Skeletal muscle tissue (tissue), 4 donors: ENCODE results near the gene SMIM24. TPM values are rescaled to one million over a fixed set of nuclear protein-coding genes. Genes with fewer than 3 reads are reported as not detected.

Experiments used
- H3K27ac ChIP-seq: one replicate; pipeline ENCODE4 v1.7.0; 2013; ENCODE audit warnings: mild to moderate bottlenecking, low read depth, low read length, inconsistent platforms
- H3K27me3 ChIP-seq, 3 donors: one replicate each; pipeline ENCODE4 v1.7.0; 2013; ENCODE audit warnings: low read length in 3 of 3; ENCODE audit not compliant: control insufficient read depth in 3 of 3, insufficient read depth in 3 of 3
- H3K36me3 ChIP-seq, 3 donors: one replicate each; pipeline ENCODE4 v1.7.0; 2013; ENCODE audit warnings: low read length in 3 of 3; ENCODE audit not compliant: control insufficient read depth in 3 of 3, insufficient read depth in 3 of 3
- H3K4me1 ChIP-seq, 3 donors: one replicate each; pipeline ENCODE4 v1.7.0; 2013; ENCODE audit warnings: low read length in 3 of 3, mild to moderate bottlenecking in 3 of 3; ENCODE audit not compliant: control insufficient read depth in 3 of 3, insufficient read depth in 3 of 3
- H3K4me3 ChIP-seq, 3 donors: one replicate each; pipeline ENCODE4 v1.7.0; 2013; ENCODE audit warnings: low read length in 3 of 3
- H3K9ac ChIP-seq, 3 donors: one replicate each; pipeline ENCODE4 v1.7.0; 2013; ENCODE audit warnings: low read length in 3 of 3, mild to moderate bottlenecking in 3 of 3, moderate library complexity in 2 of 3, low read depth in 1 of 3
- H3K9me3 ChIP-seq, 3 donors: one replicate each; pipeline ENCODE4 v1.7.0; 2013; ENCODE audit warnings: low read length in 3 of 3; ENCODE audit not compliant: control insufficient read depth in 3 of 3
- total RNA-seq: library from RNA; depleted of rRNA; stranded (reverse); fragments of >200 nt; gene quantifications from one replicate; pipeline ENCODE4 v1.2.3, GENCODE V29; 2014
- donor health status: Osteomylitis.

Gene SMIM24
- total RNA-seq, 1 donor from 2014 or later = not detected

DNA sequence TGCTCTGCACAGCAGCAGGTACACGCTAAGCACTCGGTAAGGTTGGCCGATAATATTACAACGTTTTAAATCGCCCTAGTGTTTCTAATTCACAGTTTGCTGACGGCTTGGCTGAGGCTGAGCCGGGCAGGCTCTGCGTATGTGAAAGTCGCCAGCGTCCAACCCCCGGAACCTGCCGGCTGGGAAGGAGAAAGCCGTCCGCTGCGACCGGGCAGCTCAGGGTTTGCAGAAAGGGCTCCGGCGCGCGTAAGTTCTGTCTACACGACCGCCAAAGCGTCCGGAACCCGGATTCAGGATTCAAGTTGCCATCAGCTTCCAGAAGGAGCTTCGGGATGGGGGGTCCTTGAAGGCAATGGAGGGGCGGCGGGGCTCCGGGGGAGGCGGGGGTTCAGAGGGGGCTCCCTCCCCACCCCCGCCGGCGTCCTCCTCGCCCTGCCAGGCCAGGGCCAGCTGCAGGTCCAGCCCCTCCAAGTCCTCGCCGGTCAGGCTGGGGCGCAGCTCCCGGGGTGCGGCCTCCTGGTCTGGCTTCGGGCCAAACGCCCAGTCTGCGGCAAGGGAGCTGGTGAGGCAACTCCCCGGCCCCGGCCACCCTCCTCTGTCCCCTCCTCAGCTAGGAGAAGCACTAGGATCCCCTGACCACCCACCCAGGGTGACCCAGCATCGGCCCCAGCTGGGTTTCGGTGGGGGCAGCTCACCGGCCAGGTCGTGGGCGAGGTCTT lies 2.3 kb upstream of the SMIM24 start:
- Histone ChIP-seq H3K36me3 (no peaks in the 10 kb centered on the region), H3K27ac (no peak overlapping the region), H3K4me3 (no peak overlapping the region), H3K9ac (no peak overlapping the region), H3K4me1 (no peaks in the 10 kb centered on the region), H3K9me3 (no peaks in the 10 kb centered on the region), H3K27me3 (peaks cover 39 to 50% (median 47%) of the 10 kb centered on the region in 3 donors)

DNA sequence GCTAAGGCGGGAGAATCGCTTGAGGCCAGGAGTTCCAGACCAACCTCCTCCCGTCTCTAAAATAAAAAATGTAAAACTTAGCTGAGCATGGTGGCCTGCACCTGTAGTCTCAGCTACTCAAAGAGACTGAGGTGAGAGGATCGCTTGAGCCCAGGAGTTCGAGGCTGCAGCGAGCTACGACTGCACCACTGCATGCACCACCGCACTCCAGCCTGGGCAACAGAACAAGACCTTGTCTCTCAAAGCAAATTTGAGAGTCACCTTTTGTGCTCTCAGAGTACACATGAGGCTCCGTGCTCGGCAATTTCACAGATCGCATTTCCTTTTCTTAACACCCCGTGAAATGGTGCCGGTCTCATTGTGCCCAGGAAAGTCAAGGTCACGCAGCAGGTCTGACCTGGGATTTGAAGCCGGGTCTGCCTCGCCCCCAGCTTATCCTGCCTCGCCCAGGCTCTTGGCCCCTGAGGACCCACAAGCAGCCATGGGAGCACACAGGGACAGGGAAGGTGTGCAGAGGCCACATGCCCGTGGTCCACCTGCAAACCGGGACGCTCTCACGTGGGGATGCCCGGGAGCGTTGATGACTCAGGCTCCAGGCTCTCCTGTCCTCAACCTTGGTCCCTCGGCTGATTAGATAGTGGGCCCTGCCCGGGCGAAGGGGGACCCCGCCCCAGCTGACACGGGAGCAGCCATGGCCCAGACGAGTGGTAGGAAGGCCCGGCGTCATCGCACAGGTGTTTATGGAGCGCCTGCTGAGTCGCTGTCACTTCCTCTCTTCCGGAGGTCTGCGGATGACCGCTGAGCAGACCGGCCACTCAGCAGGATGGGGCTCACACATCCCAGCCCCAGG lies 1.1 kb upstream of the SMIM24 start:
- Histone ChIP-seq H3K27ac (no peak overlapping the region), H3K9me3 (no peaks in the 10 kb centered on the region), H3K4me1 (no peaks in the 10 kb centered on the region), H3K4me3 (no peak overlapping the region), H3K36me3 (no peaks in the 10 kb centered on the region), H3K9ac (no peak overlapping the region), H3K27me3 (peaks cover 45 to 57% (median 49%) of the 10 kb centered on the region in 3 donors)

- Histone ChIP-seq H3K27ac (no peak overlapping the region), H3K4me3 (no peak overlapping the region), H3K36me3 (no peaks in the 10 kb centered on the region), H3K4me1 (no peaks in the 10 kb centered on the region), H3K9me3 (no peaks in the 10 kb centered on the region), H3K9ac (no peak overlapping the region), H3K27me3 (peaks cover 54 to 61% (median 57%) of the 10 kb centered on the region in 3 donors)
Observed at GRCh38 chr19:3479834-3480215, 500 bp downstream of the SMIM24 start.

DNA sequence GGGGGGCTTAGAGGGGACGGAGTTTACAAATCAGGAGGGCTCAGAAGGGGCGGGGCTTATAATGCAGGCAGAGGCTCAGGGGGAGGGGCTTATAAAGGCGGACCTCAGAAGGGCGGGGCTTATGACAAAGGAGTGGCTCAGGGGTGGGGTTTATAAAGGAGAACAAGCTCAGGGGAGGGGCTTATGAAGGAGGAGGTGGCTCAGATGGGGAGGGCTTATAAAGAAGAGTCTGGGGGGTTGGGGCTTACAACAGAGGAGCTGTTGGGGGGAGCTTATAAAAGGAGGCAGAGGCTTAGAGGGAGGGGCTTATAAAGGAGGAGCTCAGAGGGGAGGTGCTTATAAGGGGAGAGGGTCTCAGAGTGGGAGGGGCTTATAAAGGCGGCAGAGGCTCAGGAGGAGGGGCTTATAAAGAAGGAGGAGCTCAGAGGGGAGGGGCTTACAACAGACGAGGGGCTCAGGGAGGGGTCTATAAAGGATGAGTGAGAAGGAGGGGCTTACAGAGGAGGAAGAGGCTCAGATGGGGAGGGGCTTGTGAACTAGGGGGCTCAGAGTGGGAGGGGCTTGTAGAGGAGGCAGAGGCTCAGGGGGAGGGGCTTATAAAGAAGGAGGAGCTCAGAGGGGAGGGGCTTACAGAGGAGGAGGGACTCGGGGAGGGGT lies 1.0 kb downstream of the SMIM24 start:
- Histone ChIP-seq H3K4me3 (no peak overlapping the region), H3K4me1 (no peaks in the 10 kb centered on the region), H3K27me3 (peaks cover 54 to 63% (median 57%) of the 10 kb centered on the region in 3 donors), H3K9me3 (no peaks in the 10 kb centered on the region), H3K9ac (no peak overlapping the region), H3K27ac (no peak overlapping the region), H3K36me3 (no peaks in the 10 kb centered on the region)

DNA sequence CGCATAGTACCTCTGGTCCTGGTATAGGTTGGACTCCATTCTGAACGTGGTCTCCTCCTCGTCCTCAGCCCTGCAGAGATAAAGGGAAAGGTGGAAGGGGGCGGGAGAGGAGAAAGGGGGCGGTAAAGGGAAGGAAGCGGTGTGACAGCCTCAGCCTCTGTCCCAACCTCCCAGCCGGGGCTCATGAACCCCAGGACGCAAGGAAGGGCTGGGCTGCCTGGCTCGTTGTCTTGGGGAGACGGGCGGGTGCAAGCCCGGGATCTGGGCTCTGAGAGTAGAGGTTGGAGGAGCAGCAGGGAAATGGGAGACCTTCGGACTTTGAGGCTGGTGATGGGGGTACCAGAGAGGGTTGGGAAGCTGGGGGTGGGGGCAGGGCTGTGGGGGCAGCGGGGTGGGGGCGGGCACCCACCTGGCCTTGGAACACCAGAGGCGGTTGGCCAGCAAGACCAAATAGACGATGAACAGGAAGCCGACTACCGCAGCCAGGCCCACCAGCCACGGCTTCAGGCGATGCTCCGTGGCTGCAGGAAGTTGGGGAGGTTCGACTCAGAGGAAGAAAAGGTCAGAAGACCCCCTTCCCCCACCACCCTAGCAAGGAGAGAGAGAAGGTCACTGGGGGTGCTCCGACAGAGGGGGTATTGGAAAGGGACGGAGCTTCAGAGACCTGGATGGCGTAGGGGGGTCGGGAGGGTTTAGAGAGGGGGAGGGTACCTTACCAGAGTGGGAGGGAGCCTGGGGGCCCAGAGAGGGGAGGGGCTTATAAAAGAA lies 1.7 kb downstream of the SMIM24 start:
- Histone ChIP-seq H3K4me1 (no peaks in the 10 kb centered on the region), H3K9me3 (no peaks in the 10 kb centered on the region), H3K27ac (no peak overlapping the region), H3K9ac (no peak overlapping the region), H3K27me3 (peaks cover 51 to 65% (median 52%) of the 10 kb centered on the region in 3 donors), H3K36me3 (no peaks in the 10 kb centered on the region), H3K4me3 (no peak overlapping the region)

- no peaks in the 10 kb centered on the region for H3K4me1 ChIP-seq
- H3K36me3 ChIP-seq = no peaks in the 10 kb centered on the region
- no peak overlapping the region for H3K9ac ChIP-seq
- H3K4me3 ChIP-seq = no peak overlapping the region
- no peaks in the 10 kb centered on the region for H3K9me3 ChIP-seq
- peaks cover 47 to 60% (median 52%) of the 10 kb centered on the region in 3 donors for H3K27me3 ChIP-seq
- no peak overlapping the region for H3K27ac ChIP-seq
Observed at GRCh38 chr19:3477951-3478350, 2.4 kb downstream of the SMIM24 start.

- H3K9ac ChIP-seq = no peak overlapping the region
- peaks cover 0 to 1% (median 0%) of the 10 kb centered on the region in 3 donors for H3K4me1 ChIP-seq
- H3K4me3 ChIP-seq = no peak overlapping the region
- H3K27ac ChIP-seq = no peak overlapping the region
- H3K9me3 ChIP-seq = no peaks in the 10 kb centered on the region
- no peaks in the 10 kb centered on the region for H3K36me3 ChIP-seq
- H3K27me3 ChIP-seq = peaks cover 45 to 58% (median 51%) of the 10 kb centered on the region in 3 donors
Observed at GRCh38 chr19:3477506-3477905, 2.8 kb downstream of the SMIM24 start.

GRCh38 chr19:3476830-3477229 lies 3.5 kb downstream of the SMIM24 start:
- no peak overlapping the region for H3K9ac ChIP-seq
- H3K4me3 ChIP-seq = no peak overlapping the region
- H3K27ac ChIP-seq = no peak overlapping the region
- no peaks in the 10 kb centered on the region for H3K9me3 ChIP-seq
- H3K27me3 ChIP-seq = peaks cover 38 to 51% (median 44%) of the 10 kb centered on the region in 3 donors
- H3K36me3 ChIP-seq = no peaks in the 10 kb centered on the region
- H3K4me1 ChIP-seq = peaks cover 3 to 8% (median 5%) of the 10 kb centered on the region in 3 donors

GRCh38 chr19:3475449-3475848 lies 4.9 kb downstream of the SMIM24 start:
- Histone ChIP-seq H3K9ac (no peak overlapping the region), H3K9me3 (no peaks in the 10 kb centered on the region), H3K4me1 (peaks cover 3 to 8% (median 6%) of the 10 kb centered on the region in 3 donors), H3K4me3 (no peak overlapping the region), H3K27me3 (peaks cover 26 to 37% (median 31%) of the 10 kb centered on the region in 3 donors), H3K36me3 (no peaks in the 10 kb centered on the region), H3K27ac (no peak overlapping the region)
